ENCODE measurements around the gene SET. TPM values are rescaled to one million over a fixed set of nuclear protein-coding genes. Genes with fewer than 3 reads are reported as not detected.

Gene SET
- total and polyA plus RNA-seq, 12 donors = 62.1 to 352 (median 184) TPM

GRCh38 chr9:128702949-128703615 is 14.1 kb downstream of the SET start:
- TF ChIP-seq, protein P1, sequence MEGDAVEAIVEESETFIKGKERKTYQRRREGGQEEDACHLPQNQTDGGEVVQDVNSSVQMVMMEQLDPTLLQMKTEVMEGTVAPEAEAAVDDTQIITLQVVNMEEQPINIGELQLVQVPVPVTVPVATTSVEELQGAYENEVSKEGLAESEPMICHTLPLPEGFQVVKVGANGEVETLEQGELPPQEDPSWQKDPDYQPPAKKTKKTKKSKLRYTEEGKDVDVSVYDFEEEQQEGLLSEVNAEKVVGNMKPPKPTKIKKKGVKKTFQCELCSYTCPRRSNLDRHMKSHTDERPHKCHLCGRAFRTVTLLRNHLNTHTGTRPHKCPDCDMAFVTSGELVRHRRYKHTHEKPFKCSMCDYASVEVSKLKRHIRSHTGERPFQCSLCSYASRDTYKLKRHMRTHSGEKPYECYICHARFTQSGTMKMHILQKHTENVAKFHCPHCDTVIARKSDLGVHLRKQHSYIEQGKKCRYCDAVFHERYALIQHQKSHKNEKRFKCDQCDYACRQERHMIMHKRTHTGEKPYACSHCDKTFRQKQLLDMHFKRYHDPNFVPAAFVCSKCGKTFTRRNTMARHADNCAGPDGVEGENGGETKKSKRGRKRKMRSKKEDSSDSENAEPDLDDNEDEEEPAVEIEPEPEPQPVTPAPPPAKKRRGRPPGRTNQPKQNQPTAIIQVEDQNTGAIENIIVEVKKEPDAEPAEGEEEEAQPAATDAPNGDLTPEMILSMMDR (IDR thresholded peaks at IDR 0.05) = no peak
- TF ChIP-seq POLR2A (IDR thresholded peaks at IDR 0.05) = no peak
- peak overlapping the region in 3 of 4 donors; percentile 37 to 73 (median 52) for H3K4me3 ChIP-seq
- H3K9me3 ChIP-seq (replicated peaks in 1 of 3) = no peaks in the 10 kb centered on the region
- H3K27ac ChIP-seq = peak overlapping the region in 3 of 5 donors; percentile 13 to 49 (median 49)
- 12 to 33% (median 20%) methylated on average over 14 to 54 of the region's 55 CpGs for WGBS, 4 donors
- no peaks in the 10 kb centered on the region for H3K27me3 ChIP-seq
- intact Hi-C loops (cut with DNase I) = no loop called here
- peak in 1 of 7 donors; percentile 29 for DNase-seq
- H3K4me1 ChIP-seq (replicated peaks in 1 of 2) = peaks cover 0 to 6% of the 10 kb centered on the region in 2 donors
- no peaks in the 10 kb centered on the region for H3K36me3 ChIP-seq (replicated peaks in 1 of 2)

DNA sequence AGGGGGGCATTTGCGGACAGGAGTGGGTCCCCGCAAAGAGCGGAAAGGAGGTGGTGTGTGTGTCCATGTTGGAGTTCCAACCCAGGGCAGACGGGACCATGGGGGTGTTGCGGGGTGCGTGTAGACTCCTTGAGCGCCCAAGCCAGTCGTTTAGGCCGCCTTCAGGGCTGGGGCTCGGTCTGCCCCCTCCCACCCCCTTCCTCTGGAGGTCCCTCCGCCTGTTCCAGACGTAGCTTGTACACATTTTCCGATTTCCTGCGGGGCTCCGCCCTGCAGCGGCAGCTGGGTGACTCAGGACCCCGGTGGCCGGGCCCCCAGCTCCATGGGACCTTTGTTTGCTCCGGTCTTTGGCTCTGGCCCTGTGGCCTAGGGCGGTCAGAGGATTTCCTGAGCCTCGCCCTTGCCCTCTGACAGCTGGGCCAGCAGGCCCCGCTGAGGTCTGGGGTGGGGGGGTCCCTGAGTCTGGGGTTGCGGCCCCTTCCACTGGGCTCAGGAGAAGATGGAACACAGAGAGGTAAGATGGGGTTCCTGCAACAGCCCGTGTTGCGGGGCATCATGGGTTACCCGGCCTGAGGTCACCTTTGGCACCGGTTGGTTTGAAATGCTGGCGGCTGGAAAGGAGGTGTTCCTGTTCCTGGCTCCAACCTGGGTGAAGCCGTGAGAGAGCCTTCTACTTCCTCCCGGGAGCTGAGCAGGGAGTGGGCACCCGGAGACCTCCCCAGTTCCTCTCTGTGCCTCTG is 14.8 kb downstream of the SET start:
- intact Hi-C loops (cut with DNase I) = no loop called here
- Histone ChIP-seq H3K9me3 (replicated peaks in 1 of 3) (no peaks in the 10 kb centered on the region), H3K4me3 (peak overlapping the region in 1 of 4 donors; percentile 73), H3K27ac (peak overlapping the region in 3 of 5 donors; percentile 3 to 49 (median 49)), H3K27me3 (no peaks in the 10 kb centered on the region), H3K36me3 (replicated peaks in 1 of 2) (no peaks in the 10 kb centered on the region), H3K4me1 (replicated peaks in 1 of 2) (peaks cover 0 to 6% of the 10 kb centered on the region in 2 donors)
- WGBS, 4 donors = 62 to 98% (median 81%) methylated on average over 9 to 31 of the region's 31 CpGs
- DNase-seq = no peak
- no peak for TF ChIP-seq POLR2A (IDR thresholded peaks at IDR 0.05)
- TF ChIP-seq, protein P1 (IDR thresholded peaks at IDR 0.05) = no peak

- peaks cover 0 to 6% of the 10 kb centered on the region in 2 donors for H3K4me1 ChIP-seq (replicated peaks in 1 of 2)
- TF ChIP-seq POLR2A (IDR thresholded peaks at IDR 0.05) = no peak
- TF ChIP-seq, protein P1 (IDR thresholded peaks at IDR 0.05) = no peak
- H3K9me3 ChIP-seq (replicated peaks in 1 of 3) = no peaks in the 10 kb centered on the region
- peak overlapping the region in 2 of 5 donors; percentile 3 to 34 for H3K27ac ChIP-seq
- no peak for DNase-seq
- intact Hi-C loops (cut with DNase I) = no loop called here
- H3K36me3 ChIP-seq (replicated peaks in 1 of 2) = no peaks in the 10 kb centered on the region
- no peaks in the 10 kb centered on the region for H3K27me3 ChIP-seq
- WGBS, 4 donors = 88 to 93% (median 92%) methylated on average over 5 of the region's 5 CpGs; no CpG with 5 or more reads in 1 of the 4 donors
- H3K4me3 ChIP-seq = no peak overlapping the region
These were observed 15.3 kb downstream of the SET start for GRCh38 chr9:128704356-128704670.

DNA sequence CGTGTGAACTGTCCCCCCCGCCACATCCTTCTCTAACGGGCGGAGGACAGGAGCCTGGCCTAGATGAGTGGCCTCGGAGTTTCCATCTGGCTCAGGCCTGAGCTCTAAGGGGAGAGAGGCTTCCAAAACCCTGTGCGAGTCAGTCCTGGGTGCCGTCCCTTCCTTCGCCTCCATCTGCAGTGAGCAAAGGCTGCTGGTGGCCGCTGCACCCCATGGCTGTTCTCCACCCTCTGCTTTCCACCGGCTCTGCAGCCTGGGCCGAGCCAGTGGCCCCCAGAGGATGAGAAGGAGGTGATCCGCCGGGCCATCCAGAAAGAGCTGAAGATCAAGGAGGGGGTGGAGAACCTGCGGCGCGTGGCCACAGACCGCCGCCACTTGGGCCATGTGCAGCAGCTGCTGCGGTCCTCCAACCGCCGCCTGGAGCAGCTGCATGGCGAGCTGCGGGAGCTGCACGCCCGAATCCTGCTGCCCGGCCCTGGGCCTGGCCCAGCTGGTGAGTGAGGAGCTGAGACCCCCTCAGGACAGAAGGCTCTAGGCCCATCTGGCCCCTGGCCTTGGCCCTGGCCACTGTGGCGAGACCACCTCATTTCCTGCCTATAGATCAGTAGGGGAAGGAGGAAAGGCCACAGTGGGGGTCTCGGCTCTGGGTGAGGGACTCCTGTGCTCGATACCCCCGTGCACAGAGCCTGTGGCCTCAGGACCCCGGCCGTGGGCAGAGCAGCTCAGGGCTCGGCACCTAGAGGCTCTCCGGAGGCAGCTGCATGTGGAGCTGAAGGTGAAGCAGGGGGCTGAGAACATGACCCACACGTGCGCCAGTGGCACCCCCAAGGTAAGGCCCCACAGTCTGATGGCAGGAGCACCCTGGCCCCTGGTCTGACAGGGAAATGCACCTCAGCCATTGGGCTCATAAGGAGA is 16.3 kb downstream of the SET start:
- peaks cover 0 to 6% of the 10 kb centered on the region in 2 donors for H3K4me1 ChIP-seq (replicated peaks in 1 of 2)
- no peak overlapping the region for H3K4me3 ChIP-seq
- H3K36me3 ChIP-seq (replicated peaks in 1 of 2) = no peaks in the 10 kb centered on the region
- intact Hi-C loops (cut with DNase I) = no loop called here
- H3K27ac ChIP-seq = no peak overlapping the region
- no peak for DNase-seq
- H3K9me3 ChIP-seq (replicated peaks in 1 of 3) = no peaks in the 10 kb centered on the region
- no peak for TF ChIP-seq POLR2A (IDR thresholded peaks at IDR 0.05)
- TF ChIP-seq, protein P1 (IDR thresholded peaks at IDR 0.05) = no peak
- WGBS, 4 donors = 79 to 92% (median 90%) methylated on average over 7 to 36 of the region's 36 CpGs
- no peaks in the 10 kb centered on the region for H3K27me3 ChIP-seq

Measured in adrenal gland (tissue), 12 donors.